Measurements from ENCODE around the gene PRSS12.

- no peak for TF ChIP-seq POLR2A (IDR thresholded peaks at IDR 0.05)
- no peak for TF ChIP-seq CTCF (IDR thresholded peaks at IDR 0.05 in 4 of 5, conservative IDR thresholded peaks at IDR 0.05 in 1 of 5)
These were observed 25.1 kb downstream of the PRSS12 start for GRCh38 chr4:118327554-118328241.
